GM18861 (cell line): ENCODE measurements around the gene NLRP9.

Experiments used
- ATAC-seq: cut with Tn5 transposase; IDR thresholded peaks from one replicate; pipeline ENCODE4 v1.9.1; 2021; ENCODE audit not compliant: unreplicated experiment

Gene NLRP9

GRCh38 chr19:55689411-55690108, 48.6 kb downstream of the NLRP9 start:
- no peak for ATAC-seq

- no peak for ATAC-seq
Measured at GRCh38 chr19:55688422-55689218, 49.6 kb downstream of the NLRP9 start.

- ATAC-seq = no peak
Measured at GRCh38 chr19:55687281-55688201, 50.7 kb downstream of the NLRP9 start.

- ATAC-seq = no peak
Measured at GRCh38 chr19:55686311-55687050, 51.7 kb downstream of the NLRP9 start.

GRCh38 chr19:55685776-55686175, 52.4 kb downstream of the NLRP9 start:
- ATAC-seq = no peak

GRCh38 chr19:55684946-55685681, 53.1 kb downstream of the NLRP9 start:
- ATAC-seq = no peak

- no peak for ATAC-seq
Measured at GRCh38 chr19:55683449-55684261, 54.5 kb downstream of the NLRP9 start.

- no peak for ATAC-seq
Measured at GRCh38 chr19:55681131-55682092, 56.8 kb downstream of the NLRP9 start.

- no peak for ATAC-seq
Measured at GRCh38 chr19:55680339-55681130, 57.7 kb downstream of the NLRP9 start.

GRCh38 chr19:55679343-55680257, 58.6 kb downstream of the NLRP9 start:
- ATAC-seq = no peak

GRCh38 chr19:55678121-55678671, 60.0 kb downstream of the NLRP9 start:
- ATAC-seq = peak; percentile 52

GRCh38 chr19:55677572-55678028, 60.6 kb downstream of the NLRP9 start:
- no peak for ATAC-seq

- no peak for ATAC-seq
Measured at GRCh38 chr19:55676889-55677505, 61.2 kb downstream of the NLRP9 start.

GRCh38 chr19:55676383-55676782, 61.8 kb downstream of the NLRP9 start:
- no peak for ATAC-seq

GRCh38 chr19:55675661-55676354, 62.4 kb downstream of the NLRP9 start:
- no peak for ATAC-seq
